ENCODE measurements around the gene ZNF511.

Gene ZNF511

GRCh38 chr10:133338080-133339071 lies 29.7 kb downstream of the ZNF511 start:
- no peak for DNase-seq

- DNase-seq: no peak
These were observed 31.1 kb downstream of the ZNF511 start for GRCh38 chr10:133339708-133340380.

GRCh38 chr10:133341983-133342382 lies 33.3 kb downstream of the ZNF511 start:
- no peak for DNase-seq

DNA sequence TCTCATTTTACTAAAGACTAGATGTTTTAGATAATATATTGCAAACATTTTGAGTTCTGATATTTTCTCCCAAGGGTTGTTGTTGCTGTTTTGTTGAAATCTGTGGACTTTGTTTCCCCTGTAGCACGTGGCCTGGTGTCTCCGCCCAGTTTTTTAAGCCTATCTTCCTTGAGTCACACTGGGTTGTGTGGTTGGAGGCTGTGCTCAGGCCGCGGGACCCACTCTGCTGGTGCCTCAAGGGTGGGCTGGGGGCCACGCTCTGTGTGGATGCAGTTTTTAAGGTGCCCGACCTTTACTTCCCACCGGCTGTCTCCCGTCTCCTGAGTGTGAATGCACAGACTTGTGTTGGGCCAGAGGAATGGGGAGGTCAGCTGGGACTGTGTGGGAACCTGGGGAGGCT lies 34.2 kb downstream of the ZNF511 start:
- DNase-seq: no peak

DNA sequence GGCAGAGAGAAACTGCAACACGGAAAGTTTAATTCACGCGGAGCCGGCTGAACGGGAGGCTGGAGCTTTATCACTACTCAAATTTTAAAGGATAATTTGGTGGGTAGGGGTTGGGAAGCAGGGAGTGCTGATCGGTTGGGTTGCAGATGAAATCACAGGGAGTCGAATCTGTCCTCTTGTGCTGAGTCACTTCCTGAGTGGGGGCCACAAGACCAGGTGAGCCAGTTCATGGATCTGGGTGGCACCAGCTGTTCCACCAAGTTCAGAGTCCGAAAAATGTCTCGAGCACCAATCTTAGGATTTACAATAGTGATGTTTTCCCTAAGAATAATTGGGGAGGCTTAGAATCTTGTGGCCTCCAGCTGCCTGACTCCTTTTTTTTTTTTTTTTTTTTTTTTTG lies 34.8 kb downstream of the ZNF511 start:
- DNase-seq: no peak

DNA sequence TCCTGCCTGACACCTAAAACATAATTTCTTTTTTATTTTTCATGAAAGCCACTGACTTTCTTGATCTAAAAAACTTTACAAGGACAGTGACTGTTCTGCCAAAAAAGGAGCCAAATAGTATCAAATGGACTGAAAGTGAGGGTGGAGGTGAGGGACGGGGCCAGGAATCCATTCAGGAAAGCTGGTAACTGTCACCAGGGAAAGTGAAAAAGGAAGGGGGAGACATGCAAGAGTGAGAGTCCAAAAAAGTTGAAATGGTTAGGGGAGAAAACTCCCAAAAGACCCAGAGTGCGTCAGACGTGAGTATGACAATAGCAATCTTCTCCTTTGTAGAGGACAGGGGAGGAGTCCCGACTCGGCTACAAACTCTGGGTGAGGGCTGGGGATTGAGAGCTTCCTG lies 35.5 kb downstream of the ZNF511 start:
- DNase-seq: no peak

- DNase-seq: no peak
These were observed 37.7 kb downstream of the ZNF511 start for GRCh38 chr10:133346413-133346812.

- DNase-seq: no peak
These were observed 39.2 kb downstream of the ZNF511 start for GRCh38 chr10:133347710-133348517.

- DNase-seq: no peak
These were observed 40.5 kb downstream of the ZNF511 start for GRCh38 chr10:133349160-133349568.

DNA sequence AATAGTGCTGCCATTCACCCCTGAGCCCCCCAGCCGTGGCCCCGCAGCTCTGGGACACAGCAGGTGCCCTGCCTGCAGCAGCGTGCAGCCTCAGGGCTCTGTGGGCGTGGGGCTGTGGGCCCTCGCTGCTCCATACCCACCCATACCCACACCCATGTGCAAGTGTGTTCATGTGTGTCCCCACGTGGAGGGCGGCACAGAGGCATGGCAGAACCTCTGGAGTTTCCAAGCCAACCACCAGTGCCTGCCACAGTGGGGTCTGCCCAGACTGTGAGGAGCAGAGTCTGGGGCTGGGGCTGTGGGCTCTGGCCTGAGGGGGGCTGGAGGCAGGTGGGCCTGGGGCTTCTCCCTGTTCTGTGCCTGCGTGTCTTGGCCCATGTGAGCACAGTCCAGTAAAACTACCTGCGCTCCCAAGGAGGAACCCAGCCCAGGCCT lies 40.9 kb downstream of the ZNF511 start:
- DNase-seq: no peak

- DNase-seq: no peak
These were observed 41.7 kb downstream of the ZNF511 start for GRCh38 chr10:133350283-133350949.

DNA sequence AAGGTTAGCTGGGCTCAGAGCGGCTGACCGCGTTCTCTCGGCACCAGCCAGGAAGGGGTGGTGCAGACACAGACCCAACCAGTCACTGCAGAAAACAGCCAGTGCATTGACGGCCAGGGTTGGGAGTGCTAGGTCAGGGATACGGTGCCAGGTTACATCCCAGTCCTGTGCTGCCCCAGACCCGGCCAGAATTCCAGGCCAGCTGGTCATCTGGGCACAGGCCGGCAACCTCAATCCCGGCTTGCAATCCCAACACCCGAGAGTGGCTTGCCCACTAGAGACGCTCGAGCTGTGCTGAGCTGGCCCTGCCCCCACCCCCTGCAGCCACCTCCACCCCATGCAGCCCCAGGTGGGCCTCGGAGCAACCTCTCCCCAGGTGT lies 42.2 kb downstream of the ZNF511 start:
- DNase-seq: no peak

GRCh38 chr10:133351408-133352318 lies 42.9 kb downstream of the ZNF511 start:
- no peak for DNase-seq

- DNase-seq: no peak
These were observed 44.7 kb downstream of the ZNF511 start for GRCh38 chr10:133353202-133353959.

- DNase-seq: no peak
These were observed 45.4 kb downstream of the ZNF511 start for GRCh38 chr10:133353988-133354605.

DNA sequence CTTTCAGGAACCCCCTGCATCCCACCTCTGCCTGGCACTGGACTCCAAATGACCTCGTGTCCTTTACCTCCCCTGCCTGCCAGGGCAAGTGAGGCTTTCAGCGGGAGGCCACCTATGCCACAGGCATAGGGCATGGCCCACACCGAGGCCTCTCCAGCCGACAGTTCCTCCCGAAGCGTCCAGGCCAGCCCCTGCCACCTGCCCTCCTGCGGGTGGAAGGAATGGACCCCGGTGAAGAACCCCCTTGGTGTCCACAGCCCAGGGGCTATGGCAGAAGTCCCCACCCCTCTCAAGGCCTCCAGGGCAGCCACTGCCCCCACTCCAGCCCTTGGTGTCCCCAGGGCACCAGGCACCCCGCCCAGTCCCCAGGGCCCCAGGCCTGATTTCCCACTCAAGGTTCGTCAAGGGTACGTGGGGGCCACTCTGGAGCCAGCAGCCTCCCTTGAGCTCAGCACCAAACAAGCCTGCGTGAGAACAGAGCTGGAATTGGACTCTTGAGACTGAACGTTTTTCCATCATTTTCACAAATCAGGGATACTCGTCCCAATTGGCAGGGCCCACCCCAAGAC lies 46.0 kb downstream of the ZNF511 start:
- no peak for DNase-seq

DNA sequence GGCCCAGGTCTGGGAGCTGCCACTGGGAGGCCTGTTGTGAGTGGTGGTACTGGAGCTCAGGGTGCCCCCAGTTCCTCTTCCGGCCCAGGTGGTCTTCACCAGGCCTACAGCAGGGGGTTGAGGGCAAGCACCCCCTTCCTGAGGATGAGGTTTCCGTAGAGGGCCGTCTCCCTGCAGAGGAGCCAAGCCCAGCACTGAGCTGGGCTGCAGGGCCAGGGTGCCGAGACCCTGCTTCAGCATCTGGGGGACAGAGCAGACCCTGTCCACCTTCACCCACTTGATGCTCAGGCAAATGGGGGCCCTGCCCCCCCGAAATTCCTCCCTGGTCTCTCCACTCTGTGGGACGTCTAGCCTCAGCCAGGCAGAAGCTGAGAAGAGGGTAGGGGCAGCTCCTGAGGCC lies 46.6 kb downstream of the ZNF511 start:
- no peak for DNase-seq

DNA sequence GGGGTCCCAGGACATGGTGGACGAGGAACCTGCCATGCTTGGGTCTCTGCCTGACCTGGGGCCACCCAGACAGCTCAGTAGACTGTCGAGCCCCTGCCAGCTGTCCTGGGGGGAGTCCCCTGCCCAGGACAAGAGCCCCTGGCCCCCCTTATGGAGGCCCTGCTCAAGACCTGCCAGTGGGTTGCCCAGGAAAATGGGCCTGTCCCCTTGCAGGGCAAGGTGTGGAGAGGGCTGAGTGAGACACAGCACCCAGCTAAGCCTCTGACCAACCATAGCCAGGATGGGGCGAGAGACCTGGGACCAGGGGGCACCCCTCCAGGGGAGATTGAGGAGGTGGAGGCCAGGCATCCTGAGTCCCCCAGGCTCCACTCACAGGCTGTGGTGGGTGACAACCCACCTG lies 47.3 kb downstream of the ZNF511 start:
- no peak for DNase-seq

DNA sequence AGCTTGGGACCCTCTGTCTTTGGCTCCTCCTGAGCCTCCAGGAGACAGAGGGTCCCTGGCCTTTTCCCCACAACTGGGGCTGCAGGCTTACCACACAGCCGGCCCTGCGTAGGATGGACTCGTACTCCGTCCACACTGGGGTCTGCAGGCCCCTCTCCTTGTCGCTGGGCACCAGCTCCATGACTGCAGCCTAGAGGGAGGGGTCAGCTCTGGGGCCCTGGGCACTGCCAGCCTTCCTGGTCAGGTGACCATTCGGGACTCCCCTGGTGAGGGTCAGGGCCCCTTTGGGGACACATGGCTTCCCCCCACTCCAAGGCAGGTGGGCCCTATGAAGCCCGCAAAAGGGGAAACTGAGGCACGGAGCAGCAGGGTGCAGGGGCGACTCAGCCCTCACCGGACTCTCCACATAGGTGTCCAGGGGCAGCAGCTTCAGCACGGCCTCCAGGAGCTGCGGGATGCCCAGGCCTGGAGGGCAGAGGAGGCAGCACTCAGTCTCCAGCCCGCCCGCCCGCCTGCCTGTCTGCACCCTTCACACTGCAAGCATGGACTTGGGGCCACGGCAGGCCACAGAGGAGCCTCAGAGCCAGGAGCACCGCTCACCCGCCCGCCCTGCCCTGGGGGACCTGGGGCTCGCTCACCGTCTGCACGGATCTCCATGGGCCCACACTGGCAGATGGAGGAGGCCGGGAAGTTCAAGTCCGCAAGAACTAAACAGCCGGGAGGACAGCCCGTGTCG lies 48.0 kb downstream of the ZNF511 start:
- DNase-seq: no peak

Data from suppressor macrophage treated with lipopolysaccharide for 4 hours (primary cell).